GM18505 (cell line): ENCODE data around the gene PLCG1.
A peak's percentile ranks its signal among the peaks of the same experiment; 100 is the strongest.

Experiments used
- ATAC-seq: cut with Tn5 transposase; IDR thresholded peaks from one replicate; pipeline ENCODE4 v1.9.1; 2021; ENCODE audit not compliant: unreplicated experiment
- POLR2A ChIP-seq: IDR thresholded peaks from 4 replicates; pipeline ENCODE4 v1.6.1; 2011; ENCODE audit warnings: borderline replicate concordance; ENCODE audit not compliant: insufficient read depth, insufficient read length; ENCODE audit errors: extremely low read depth

Gene PLCG1

DNA sequence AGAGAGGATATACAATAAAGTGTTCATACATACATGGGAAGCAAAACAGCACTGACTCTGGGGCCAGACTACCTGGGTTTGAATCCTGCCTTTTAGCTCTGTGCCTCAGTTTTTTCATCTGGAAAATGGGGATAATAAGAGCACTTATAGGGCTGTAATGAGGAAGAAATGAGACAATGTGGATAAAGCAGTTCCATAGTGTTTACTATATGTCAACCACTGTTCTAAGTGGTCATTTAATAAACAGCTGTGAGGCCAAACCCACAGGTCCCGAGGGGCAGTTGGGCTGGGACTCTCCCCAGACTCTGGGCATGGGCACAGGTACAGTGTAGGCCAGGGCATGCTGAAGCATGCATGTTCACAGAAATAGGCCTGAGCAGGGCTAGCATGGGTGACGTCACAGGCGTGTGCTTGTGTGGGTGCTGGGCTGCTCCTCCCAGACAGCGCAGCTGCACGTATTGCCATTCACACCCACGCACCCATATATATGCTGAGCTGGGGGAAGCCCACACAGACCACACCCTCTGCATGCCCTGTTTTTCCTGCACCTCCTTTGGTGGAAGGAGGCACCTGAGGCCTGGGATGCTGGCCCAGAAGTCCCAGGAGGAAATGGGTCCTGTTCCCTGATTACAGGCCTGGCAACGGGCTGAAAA is 3.5 kb upstream of the PLCG1 start:
- TF ChIP-seq POLR2A, result no peak
- no peak for ATAC-seq

DNA sequence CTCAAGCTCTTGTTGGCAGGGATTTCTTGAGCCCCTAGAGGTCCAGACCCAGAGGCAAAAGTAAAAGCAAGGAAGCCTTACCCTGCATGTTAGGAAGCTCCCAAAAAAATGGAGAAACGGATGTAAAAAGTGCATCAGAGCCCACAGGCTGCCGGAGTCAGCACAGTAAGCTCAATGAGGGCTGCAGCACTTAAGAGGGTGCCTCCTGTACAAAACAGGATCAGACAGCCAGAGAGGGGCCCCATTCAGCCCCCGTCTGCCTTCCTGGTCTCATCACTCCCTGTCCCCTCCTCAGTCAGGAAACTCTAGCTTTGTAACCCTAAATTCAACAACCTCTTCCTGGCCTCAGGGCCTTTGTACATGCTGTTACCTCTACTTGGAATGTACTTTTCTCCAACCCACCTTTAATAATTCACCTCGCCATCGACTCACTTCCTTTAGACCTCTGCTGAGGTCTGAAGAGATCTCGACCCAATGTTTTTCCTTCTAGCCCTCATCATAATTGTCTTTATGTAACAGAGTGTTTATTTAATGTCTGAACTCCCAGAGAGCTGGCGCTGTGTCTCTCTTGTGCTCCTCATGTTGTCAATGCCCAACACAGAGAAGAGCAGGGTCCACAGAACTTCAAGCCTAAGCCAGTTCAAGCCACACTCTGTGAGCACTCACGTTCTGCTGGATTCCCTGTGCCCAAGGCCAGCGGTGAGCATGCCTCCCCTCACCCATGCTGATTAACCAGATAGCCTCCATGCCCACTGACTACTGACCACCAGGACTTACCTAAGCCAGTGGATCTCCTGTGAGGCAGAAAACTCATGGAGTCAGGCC is 2.8 kb upstream of the PLCG1 start:
- ATAC-seq, result no peak
- TF ChIP-seq POLR2A, result no peak

DNA sequence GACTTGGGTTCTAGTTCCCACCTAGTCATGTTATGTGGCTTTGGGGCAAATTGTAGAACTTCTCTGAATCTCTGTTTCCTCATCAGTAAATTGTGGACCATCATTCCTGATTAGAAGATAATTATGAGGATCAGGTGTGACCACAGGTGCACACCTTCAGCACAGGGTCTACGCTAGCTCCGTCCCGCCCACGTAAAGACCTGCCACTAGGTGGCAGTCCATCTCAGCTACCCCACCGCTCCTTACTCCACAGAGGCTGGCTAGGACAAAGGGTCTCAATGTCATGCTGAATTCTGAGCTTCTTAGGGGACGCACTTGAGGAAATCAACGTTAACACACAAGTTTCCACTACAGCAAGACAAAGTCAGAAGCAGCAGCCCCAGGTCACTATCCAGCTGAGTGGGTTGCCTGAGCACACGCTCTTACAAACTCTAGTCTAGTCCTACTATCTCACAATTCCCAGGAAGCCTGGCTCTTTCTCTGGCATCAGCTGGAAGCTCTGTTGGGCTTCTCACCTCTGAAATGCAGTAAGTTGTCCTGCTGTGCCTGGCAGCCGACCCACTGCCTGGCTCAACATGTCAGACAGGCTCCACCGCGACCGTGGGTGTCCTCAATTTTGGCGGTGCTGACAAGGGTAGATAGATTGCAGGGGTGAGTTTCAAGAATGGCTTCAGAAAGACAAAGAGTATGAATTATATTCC is 2.0 kb upstream of the PLCG1 start:
- ATAC-seq, result no peak
- no peak for TF ChIP-seq POLR2A

DNA sequence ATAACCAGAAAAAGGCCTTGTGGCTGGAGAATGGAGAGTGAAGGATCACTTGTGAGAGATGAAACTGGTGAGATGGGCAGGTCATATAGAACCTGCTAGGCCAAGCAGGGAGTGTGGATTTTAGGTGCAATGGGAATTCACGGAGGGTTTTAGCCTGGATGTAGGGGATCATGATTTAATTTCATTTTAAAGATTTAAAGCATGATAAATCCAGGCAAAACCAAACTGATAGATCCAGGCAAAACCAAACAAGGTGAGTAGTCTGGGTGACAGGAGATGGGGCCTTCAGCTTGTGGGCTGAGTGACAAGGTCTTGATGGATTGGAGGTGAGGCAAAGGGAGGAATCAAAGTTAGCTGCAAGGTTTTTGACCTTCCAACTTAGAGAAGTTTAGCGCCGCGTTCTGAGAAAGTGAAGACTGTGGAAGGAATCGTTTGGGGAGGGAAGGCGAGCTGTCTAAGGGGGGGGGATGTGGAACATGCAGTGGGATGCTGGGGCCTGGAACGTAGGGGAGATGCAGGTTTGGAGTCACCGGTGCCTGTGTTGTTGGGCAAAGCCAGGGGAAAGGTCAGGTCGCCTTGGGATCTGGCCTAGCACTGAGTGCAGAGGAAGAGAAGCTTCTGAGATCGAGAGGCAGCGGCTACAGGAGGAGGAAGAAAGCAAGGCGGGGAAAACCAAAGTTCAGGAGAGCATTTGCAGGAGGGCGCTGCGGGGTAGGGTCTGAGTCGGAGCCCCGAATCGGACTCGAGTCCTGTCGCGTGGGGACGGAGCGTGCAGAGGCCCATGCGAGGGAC is 1.3 kb upstream of the PLCG1 start:
- no peak for ATAC-seq

DNA sequence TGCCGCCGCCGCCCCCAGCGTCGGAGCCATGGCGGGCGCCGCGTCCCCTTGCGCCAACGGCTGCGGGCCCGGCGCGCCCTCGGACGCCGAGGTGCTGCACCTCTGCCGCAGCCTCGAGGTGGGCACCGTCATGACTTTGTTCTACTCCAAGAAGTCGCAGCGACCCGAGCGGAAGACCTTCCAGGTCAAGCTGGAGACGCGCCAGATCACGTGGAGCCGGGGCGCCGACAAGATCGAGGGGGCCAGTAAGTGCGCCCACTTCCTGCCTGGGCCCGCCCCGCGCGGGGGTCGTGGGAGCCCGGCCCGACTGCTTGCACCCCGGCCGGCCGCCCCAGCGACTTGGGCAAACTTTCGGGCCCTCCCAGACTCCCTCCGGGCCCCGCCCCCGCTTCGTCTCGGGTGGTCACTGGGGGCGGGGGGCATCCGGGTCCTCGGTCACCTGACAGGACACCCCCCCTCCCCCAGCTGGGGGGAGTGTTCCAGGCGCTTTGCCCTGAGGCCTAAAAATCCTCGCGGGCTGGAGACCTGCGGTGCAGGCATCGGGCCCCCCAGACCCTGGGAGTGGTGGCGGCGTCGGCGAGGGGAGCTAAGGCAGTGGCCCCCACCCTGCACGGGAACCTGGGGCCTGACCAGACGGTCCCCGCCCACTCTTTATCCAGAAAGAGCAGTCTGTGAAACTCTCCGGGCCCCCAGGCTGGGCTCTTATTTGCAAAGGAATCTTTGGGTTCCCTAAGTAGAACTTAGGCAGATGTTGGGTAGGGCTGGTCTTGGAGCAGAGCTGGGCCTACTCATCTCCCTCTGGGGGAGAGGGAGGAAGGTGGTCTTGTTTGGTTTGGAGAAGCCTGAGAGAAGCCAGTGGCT is 501 bp downstream of the PLCG1 start:
- no peak for TF ChIP-seq POLR2A
- ATAC-seq, result peak; percentile 22

More for the DNA sequence above, 1.3 kb upstream of the PLCG1 start:
- TF ChIP-seq POLR2A, result no peak

DNA sequence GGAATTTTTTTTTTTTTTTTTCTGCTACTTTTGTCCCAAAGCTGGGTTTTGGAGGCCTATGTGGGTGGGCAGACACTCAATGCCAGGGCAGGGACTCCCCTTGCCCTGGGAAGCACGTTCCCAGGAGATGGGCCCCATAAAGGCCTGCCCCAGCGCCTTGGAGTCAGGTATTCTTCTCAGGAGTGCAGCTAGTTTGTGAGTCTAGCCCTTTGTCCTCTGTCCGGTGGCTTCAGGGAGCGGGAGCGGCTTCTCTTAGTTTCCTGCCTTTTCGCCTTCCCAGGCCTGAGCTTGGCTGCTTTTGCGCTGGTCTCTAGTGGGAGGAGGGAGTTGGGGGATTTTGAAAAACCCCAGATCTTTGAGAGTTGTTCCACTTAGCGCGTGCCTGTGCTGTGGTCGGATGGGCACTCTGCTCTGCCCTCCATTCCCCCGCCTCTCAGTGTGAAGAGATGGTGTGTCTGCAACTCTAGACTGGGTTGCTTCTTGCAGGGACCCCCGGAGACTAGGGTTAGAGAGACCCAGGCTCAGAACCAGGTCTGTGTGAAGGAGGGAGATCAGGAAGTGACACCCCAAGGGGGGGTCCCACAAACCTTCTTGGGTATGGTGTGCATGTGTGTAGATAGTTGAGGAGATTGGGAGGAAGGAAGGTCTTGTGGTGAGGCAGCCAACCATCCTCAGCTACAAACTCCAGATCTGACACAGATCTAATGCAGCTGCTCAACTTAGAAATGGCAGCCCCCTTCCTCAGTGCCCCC is 1.3 kb downstream of the PLCG1 start:
- ATAC-seq, result no peak
- no peak for TF ChIP-seq POLR2A

DNA sequence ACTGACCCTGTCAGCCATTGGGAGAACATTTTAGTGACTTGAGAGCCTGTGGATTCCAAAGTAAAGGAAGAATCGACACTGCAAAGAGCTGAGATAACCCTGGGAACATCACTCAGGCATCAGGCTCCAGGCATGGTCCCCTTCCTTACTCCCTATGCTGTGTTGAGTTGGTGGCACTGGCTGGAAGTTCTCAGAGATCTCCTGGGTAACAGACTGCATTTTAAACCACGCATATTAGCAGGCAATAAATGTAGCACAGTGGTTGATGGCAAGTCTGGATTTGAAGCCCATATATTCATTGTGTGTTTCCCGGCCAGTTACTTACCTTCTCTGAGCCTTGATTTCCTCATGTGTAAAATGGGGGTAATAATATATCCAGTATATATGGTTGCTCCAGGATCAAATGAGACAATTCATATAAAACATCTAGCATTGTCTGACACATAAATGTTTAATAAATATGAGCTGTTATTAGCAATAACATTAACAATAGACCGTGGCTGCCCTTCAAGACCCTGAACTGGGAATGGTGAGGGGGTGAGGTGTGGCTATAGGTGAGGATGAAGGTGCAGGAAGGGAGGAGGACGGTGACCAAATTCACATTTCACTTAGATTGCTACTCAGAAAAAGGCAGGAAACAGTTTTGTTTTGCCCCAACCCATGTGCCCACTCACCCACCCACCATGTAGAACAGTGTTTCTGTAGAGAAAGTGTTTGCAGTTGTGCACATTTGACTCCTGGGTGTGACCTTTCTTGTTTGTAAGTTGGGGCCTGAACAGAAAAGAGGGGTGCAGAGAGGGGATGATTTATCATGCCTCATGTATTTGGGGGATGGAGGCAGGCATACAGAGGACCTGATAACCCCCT is 2.1 kb downstream of the PLCG1 start:
- no peak for ATAC-seq
- no peak for TF ChIP-seq POLR2A

DNA sequence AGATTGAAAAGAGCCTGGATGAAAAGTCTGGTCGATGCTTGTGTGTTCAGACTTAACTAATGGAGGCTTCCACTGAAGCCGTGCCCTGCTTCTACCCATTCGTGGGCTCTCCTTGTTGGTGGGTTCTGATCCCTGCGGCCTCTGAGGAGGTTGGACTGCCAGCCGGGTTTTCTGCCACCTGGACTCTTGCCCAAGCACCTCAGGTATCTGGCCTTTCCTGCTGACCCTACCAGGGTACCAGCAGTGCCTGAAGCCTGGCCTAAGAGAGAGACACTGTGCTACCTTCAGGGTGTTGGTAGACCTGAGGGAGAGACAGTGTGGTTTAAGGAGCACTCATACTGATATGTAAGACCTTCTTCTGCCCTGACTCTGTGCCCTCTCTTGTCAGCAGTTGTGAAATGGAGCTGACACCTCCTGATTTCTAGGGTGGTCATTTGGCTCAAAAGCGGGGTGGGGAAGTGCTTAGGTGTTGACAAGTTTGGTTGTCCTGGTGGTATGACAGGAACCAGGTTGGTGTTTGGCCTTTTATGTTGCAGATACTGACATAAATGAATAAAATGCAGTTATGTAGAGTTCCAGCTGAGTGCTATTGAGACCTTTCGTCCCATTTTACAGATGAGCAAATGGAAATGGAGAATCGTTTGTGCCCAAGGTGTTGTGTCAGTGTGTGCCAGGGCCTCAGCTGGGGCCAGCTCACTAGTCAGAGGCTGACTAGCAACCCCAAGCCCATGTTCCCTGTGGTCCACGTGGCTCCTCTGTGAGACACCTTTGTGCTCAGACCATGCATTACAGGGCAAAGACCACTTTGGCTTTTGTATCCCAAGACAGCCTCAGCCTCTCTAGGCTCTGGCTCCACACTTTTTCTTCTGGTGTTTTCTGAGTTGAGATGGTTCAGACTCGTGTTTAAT is 3.1 kb downstream of the PLCG1 start:
- no peak for TF ChIP-seq POLR2A
- ATAC-seq, result no peak

DNA sequence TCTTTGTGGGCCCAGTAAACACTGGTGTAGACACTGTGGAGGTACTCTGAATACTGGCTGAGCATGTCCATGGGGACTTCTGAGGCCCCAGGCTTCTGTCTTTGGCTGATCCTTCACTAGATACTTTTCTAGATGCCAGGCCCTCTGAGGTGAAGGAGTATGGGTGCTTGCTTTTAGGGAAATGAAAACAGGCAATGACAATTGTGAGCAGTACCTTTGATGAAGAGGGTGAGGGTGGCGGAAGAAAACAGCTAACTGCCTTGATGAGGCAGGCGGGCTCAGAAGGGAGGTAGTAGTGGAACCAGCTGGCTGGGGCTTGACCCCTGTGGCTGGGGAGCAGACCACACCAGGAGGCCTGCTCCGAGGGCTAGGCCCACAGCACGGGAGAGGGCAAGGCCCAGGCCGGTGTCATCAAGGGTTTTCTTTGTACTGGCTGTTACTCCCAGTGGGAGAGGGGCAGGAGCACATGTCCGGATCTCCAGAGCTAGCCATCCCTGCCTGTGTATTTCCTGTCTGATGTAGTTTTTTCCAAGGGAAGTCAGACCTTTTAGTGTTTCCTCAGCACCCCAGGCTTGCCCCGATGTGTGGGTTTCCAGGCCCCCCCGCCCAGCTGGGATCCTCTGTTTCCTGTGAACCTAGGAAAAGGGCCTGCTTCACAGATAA is 3.9 kb downstream of the PLCG1 start:
- TF ChIP-seq POLR2A, result no peak
- no peak for ATAC-seq
